Measurements from ENCODE around the gene LONP2.

DNA sequence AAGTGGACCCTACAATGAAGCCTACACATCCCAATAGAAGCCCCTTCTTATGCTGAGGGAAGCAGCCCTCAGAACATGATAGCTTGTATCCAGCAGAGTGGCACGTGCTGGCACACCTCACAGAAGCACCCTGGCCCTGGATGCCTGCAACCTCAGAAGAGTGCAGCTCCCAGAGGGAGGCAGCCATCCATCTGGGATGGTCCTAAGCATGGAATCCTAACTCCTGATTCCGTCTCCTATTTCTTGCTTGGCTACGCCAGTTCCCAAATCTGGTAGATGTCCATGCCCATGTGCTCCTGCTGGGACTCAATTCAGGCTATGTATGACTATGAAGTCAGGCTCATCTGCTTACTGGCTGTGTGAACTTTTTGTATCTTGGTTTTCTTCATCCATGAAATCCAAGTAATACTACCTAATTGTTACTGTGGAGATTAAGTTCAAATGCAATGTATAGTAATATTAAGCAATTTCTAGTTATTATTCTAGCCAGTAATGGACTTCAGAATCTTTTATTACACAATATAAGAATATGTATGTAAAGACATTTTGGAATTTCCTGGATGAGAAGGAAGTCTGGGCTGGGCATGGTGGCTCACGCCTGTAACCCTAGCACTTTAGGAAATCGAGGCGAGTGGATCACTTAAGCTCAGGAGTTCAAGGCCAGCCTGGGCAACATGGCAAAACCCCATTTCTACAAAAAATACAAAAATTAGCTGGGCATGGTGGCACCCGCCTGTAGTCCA, 108.7 kb downstream of the LONP2 start:
- TF ChIP-seq, protein P1, sequence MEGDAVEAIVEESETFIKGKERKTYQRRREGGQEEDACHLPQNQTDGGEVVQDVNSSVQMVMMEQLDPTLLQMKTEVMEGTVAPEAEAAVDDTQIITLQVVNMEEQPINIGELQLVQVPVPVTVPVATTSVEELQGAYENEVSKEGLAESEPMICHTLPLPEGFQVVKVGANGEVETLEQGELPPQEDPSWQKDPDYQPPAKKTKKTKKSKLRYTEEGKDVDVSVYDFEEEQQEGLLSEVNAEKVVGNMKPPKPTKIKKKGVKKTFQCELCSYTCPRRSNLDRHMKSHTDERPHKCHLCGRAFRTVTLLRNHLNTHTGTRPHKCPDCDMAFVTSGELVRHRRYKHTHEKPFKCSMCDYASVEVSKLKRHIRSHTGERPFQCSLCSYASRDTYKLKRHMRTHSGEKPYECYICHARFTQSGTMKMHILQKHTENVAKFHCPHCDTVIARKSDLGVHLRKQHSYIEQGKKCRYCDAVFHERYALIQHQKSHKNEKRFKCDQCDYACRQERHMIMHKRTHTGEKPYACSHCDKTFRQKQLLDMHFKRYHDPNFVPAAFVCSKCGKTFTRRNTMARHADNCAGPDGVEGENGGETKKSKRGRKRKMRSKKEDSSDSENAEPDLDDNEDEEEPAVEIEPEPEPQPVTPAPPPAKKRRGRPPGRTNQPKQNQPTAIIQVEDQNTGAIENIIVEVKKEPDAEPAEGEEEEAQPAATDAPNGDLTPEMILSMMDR (IDR thresholded peaks at IDR 0.05), result no peak
- no peak for TF ChIP-seq POLR2A (IDR thresholded peaks at IDR 0.05)

All from body of pancreas (tissue), 4 donors.